T follicular helper cell (primary cell): Measurements from ENCODE around the gene RBM12.

ENCODE experiments used
- DNase-seq: peaks from one replicate; pipeline ENCODE4 v3.0.0-alpha.2; 2020; ENCODE audit warnings: low read depth

RBM12 gene

GRCh38 chr20:35653893-35654292 is 10.8 kb downstream of the RBM12 start:
- DNase-seq, result no peak

- DNase-seq, result no peak
Observed at GRCh38 chr20:35653430-35653734, 11.3 kb downstream of the RBM12 start.

- no peak for DNase-seq
Observed at GRCh38 chr20:35652641-35653429, 11.9 kb downstream of the RBM12 start.

GRCh38 chr20:35651958-35652357 is 12.7 kb downstream of the RBM12 start:
- no peak for DNase-seq

- DNase-seq, result no peak
Observed at GRCh38 chr20:35650632-35651031, 14.1 kb downstream of the RBM12 start.

- DNase-seq, result no peak
Observed at GRCh38 chr20:35648836-35649235, 15.9 kb downstream of the RBM12 start.

- DNase-seq, result no peak
Observed at GRCh38 chr20:35644806-35645205, 19.9 kb downstream of the RBM12 start.

- DNase-seq, result no peak
Observed at GRCh38 chr20:35643045-35643444, 21.7 kb downstream of the RBM12 start.

GRCh38 chr20:35641743-35642142 is 23.0 kb downstream of the RBM12 start:
- no peak for DNase-seq

- no peak for DNase-seq
Observed at GRCh38 chr20:35640724-35641123, 24.0 kb downstream of the RBM12 start.

- DNase-seq, result no peak
Observed at GRCh38 chr20:35638751-35639150, 25.9 kb downstream of the RBM12 start.

- DNase-seq, result no peak
Observed at GRCh38 chr20:35637276-35637675, 27.4 kb downstream of the RBM12 start.

GRCh38 chr20:35636095-35636494 is 28.6 kb downstream of the RBM12 start:
- DNase-seq, result no peak

- DNase-seq, result no peak
Observed at GRCh38 chr20:35635652-35636051, 29.0 kb downstream of the RBM12 start.

GRCh38 chr20:35632539-35633115 is 32.1 kb downstream of the RBM12 start:
- DNase-seq, result no peak

- DNase-seq, result no peak
Observed at GRCh38 chr20:35630636-35631035, 34.1 kb downstream of the RBM12 start.

- no peak for DNase-seq
Observed at GRCh38 chr20:35629427-35630145, 35.1 kb downstream of the RBM12 start.

GRCh38 chr20:35627121-35627520 is 37.6 kb downstream of the RBM12 start:
- no peak for DNase-seq

GRCh38 chr20:35626386-35627001 is 38.2 kb downstream of the RBM12 start:
- no peak for DNase-seq

GRCh38 chr20:35625584-35626385 is 38.9 kb downstream of the RBM12 start:
- DNase-seq, result no peak

- no peak for DNase-seq
Observed at GRCh38 chr20:35621560-35621946, 43.1 kb downstream of the RBM12 start.
